Measurements from ENCODE around the gene PHLDB2. TPM values are rescaled to one million over a fixed set of nuclear protein-coding genes. Genes with fewer than 3 reads are reported as not detected.
"Not testable (repeated sequence)": the region's sequence is repeated elsewhere in the genome, so short reads cannot be mapped to it uniquely, and the experiment has no call there.

PHLDB2 gene
- total RNA-seq, 1 experiment from 2014 or later: 143 TPM

GRCh38 chr3:111816771-111817170 is 42.3 kb upstream of the PHLDB2 start:
- H3K4me2 ChIP-seq (ENCODE audit: low read length); H4K20me1 ChIP-seq (ENCODE audit: insufficient read depth); H2AFZ ChIP-seq (ENCODE audit: low read depth, low read length, poor library complexity, severe bottlenecking); H3K9ac ChIP-seq (ENCODE audit: low read length); H3K4me3 ChIP-seq (replicated peaks in 1 of 2; ENCODE audit: low read depth in 1 of 2, low read length in 2 of 2); H3K27ac ChIP-seq (ENCODE audit: low read depth, low read length); H3K9me3 ChIP-seq (ENCODE audit: control insufficient read depth in 1 of 2, insufficient read depth in 1 of 2, low read depth in 1 of 2, low read length in 2 of 2); H3K36me3 ChIP-seq (ENCODE audit: control insufficient read depth in 1 of 2, insufficient read depth in 2 of 2, low read length in 2 of 2); ATAC-seq; H3K79me2 ChIP-seq (ENCODE audit: insufficient read depth, low read length); H3K27me3 ChIP-seq (ENCODE audit: insufficient read depth, low read length); RAD21 ChIA-PET (ENCODE audit: low non-redundant PET in 1 of 2, low total read pairs in 2 of 2, uncharacterized antibody in 2 of 2, unreplicated experiment in 2 of 2); H3K9me2 ChIP-seq (ENCODE audit: insufficient read depth); CTCF ChIA-PET; BruUV-seq (replicated peaks); DNase-seq (ENCODE audit: low read depth, low spot score); intact Hi-C loops (cut with micrococcal nuclease): not testable (repeated sequence)
- H3K4me1 ChIP-seq (ENCODE audit: control insufficient read depth in 1 of 2, insufficient read depth in 2 of 2, low read length in 2 of 2): peaks cover 3 to 20% of the 10 kb centered on the region in 2 experiments; a peak in 3 of 4 replicates
- POLR2A ChIA-PET: interaction anchor here (0.7 kb wide), 1 partner anchor 11 kb away, joined by 3 read pairs; no protein-coding TSS in a partner anchor

DNA sequence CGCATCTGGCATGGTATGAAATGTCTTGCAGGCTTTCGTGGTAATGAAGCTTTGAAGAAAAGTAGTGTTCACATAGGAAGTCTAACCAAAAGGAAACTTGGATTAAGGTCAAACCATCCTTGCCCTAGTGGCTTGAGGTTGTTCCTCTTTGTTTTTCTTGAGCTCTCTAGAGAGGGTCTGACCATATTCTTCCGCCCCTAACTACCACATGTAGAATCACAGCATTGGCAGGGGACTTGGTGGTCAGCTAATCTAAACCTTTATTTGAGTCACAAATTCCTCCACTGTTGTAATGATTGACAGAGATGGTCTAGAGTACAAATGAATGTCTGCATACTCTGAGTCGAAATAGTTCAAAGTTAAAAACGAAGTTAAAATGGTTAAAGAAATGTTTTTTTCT is 39.1 kb upstream of the PHLDB2 start:
- TF ChIP-seq, protein P1, sequence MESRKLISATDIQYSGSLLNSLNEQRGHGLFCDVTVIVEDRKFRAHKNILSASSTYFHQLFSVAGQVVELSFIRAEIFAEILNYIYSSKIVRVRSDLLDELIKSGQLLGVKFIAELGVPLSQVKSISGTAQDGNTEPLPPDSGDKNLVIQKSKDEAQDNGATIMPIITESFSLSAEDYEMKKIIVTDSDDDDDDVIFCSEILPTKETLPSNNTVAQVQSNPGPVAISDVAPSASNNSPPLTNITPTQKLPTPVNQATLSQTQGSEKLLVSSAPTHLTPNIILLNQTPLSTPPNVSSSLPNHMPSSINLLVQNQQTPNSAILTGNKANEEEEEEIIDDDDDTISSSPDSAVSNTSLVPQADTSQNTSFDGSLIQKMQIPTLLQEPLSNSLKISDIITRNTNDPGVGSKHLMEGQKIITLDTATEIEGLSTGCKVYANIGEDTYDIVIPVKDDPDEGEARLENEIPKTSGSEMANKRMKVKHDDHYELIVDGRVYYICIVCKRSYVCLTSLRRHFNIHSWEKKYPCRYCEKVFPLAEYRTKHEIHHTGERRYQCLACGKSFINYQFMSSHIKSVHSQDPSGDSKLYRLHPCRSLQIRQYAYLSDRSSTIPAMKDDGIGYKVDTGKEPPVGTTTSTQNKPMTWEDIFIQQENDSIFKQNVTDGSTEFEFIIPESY (IDR thresholded peaks at IDR 0.05; ENCODE audit: extremely low read depth, insufficient replicate concordance, low read length): no peak
- TF ChIP-seq CBX3 (IDR thresholded peaks at IDR 0.05; ENCODE audit: low read depth): no peak
- TF ChIP-seq EZH2 (IDR thresholded peaks at IDR 0.05): no peak
- TF ChIP-seq ZNF274 (IDR thresholded peaks at IDR 0.05; ENCODE audit: low read depth, low read length): no peak
- TF ChIP-seq CEBPB (IDR thresholded peaks at IDR 0.05; ENCODE audit: low read depth): no peak
- TF ChIP-seq JUND (IDR thresholded peaks at IDR 0.05): no peak
- no peak for TF ChIP-seq MAX (IDR thresholded peaks at IDR 0.05)
- no peak overlapping the region for H3K27ac ChIP-seq (ENCODE audit: low read depth, low read length)
- CTCF ChIA-PET: no interaction called here
- no peak overlapping the region for H3K9ac ChIP-seq (ENCODE audit: low read length)
- no peaks in the 10 kb centered on the region; a peak in 1 of 4 replicates for H3K9me3 ChIP-seq (ENCODE audit: control insufficient read depth in 1 of 2, insufficient read depth in 1 of 2, low read depth in 1 of 2, low read length in 2 of 2)
- no peak overlapping the region for H2AFZ ChIP-seq (ENCODE audit: low read depth, low read length, poor library complexity, severe bottlenecking)
- ATAC-seq (no peak), DNase-seq (ENCODE audit: low read depth, low spot score) (no peak)
- POLR2A ChIA-PET: no interaction called here
- no peak overlapping the region for H3K4me2 ChIP-seq (ENCODE audit: low read length)
- no TSS peak for BruUV-seq (replicated peaks)
- no peaks in the 10 kb centered on the region for H3K27me3 ChIP-seq (ENCODE audit: insufficient read depth, low read length)
- H3K4me1 ChIP-seq (ENCODE audit: control insufficient read depth in 1 of 2, insufficient read depth in 2 of 2, low read length in 2 of 2): peaks cover 0 to 4% of the 10 kb centered on the region in 2 experiments; a peak in 1 of 4 replicates
- H3K9me2 ChIP-seq (ENCODE audit: insufficient read depth): no peaks in the 10 kb centered on the region
- intact Hi-C loops (cut with micrococcal nuclease): no loop called here
- no peaks in the 10 kb centered on the region for H3K36me3 ChIP-seq (ENCODE audit: control insufficient read depth in 1 of 2, insufficient read depth in 2 of 2, low read length in 2 of 2)
- H3K4me3 ChIP-seq (replicated peaks in 1 of 2; ENCODE audit: low read depth in 1 of 2, low read length in 2 of 2): no peak overlapping the region
- no peaks in the 10 kb centered on the region for H4K20me1 ChIP-seq (ENCODE audit: insufficient read depth)
- no peaks in the 10 kb centered on the region for H3K79me2 ChIP-seq (ENCODE audit: insufficient read depth, low read length)
- RAD21 ChIA-PET (ENCODE audit: low non-redundant PET in 1 of 2, low total read pairs in 2 of 2, uncharacterized antibody in 2 of 2, unreplicated experiment in 2 of 2): no interaction called here
